Activated T-cell treated with anti-CD3 and anti-CD28 coated beads, Interleukin-2, amount 50 U/mL, for 72 hours (primary cell): ENCODE measurements around the gene TMEM9. TPM values are rescaled to one million over a fixed set of nuclear protein-coding genes. Genes with fewer than 3 reads are reported as not detected.
A peak's percentile ranks its signal among the peaks of the same experiment; 100 is the strongest.

Source experiments
- ATAC-seq, 2 donors: fragments of 150-1000 bp; cut with Tn5 transposase; replicated peaks in 1 of 2; 2 replicates each; pipeline ENCODE4 v1.10.0; 2021; ENCODE audit warnings: moderate library complexity in 2 of 2, mild to moderate bottlenecking in 1 of 2
- DNase-seq, 2 donors: peaks; one replicate each; pipeline ENCODE4 v3.0.0; 2021 to 2022; ENCODE audit warnings: mixed read lengths in 1 of 2
- H3K27ac Mint-ChIP-seq: one replicate; pipeline ENCODE4 v1.8.0; 2022; ENCODE audit warnings: mild to moderate bottlenecking, moderate library complexity, mixed read lengths
- H3K27me3 Mint-ChIP-seq: one replicate; pipeline ENCODE4 v1.8.0; 2022; ENCODE audit warnings: low read depth, mixed read lengths
- H3K36me3 Mint-ChIP-seq, 2 donors: one replicate each; pipeline ENCODE4 v1.8.0; 2022; ENCODE audit warnings: mixed read lengths in 2 of 2, mild to moderate bottlenecking in 1 of 2; ENCODE audit not compliant: insufficient read depth in 2 of 2
- H3K4me1 Mint-ChIP-seq: one replicate; pipeline ENCODE4 v1.8.0; 2022; ENCODE audit warnings: low read depth, mixed read lengths
- H3K4me3 Mint-ChIP-seq, 2 donors: one replicate each; pipeline ENCODE4 v1.8.0; 2022; ENCODE audit warnings: mild to moderate bottlenecking in 2 of 2, mixed read lengths in 2 of 2, moderate library complexity in 2 of 2
- H3K9me3 Mint-ChIP-seq, 2 donors: one replicate each; pipeline ENCODE4 v1.8.0; 2022; ENCODE audit warnings: mixed read lengths in 2 of 2
- total RNA-seq, 2 donors: library from RNA; stranded (reverse); gene quantifications; one replicate each; pipeline ENCODE4 v1.2.3, GENCODE V29; 2022

Gene TMEM9
- total RNA-seq, 2 donors from 2014 or later, result 25.8 to 30.2 TPM

- Mint-ChIP-seq H3K4me3 (no peak overlapping the region), H3K27ac (no peak overlapping the region), H3K27me3 (no peaks in the 10 kb centered on the region), H3K36me3 (peaks cover 0 to 3% of the 10 kb centered on the region in 2 donors), H3K9me3 (no peaks in the 10 kb centered on the region), H3K4me1 (peaks cover 12% of the 10 kb centered on the region)
- DNase-seq (peak in 1 of 2 donors; percentile 7), ATAC-seq (no peak)
Measured at GRCh38 chr1:201149400-201149799, 4.9 kb downstream of the TMEM9 start.

GRCh38 chr1:201147396-201148015 lies 6.8 kb downstream of the TMEM9 start:
- H3K27me3 Mint-ChIP-seq, result no peaks in the 10 kb centered on the region
- H3K36me3 Mint-ChIP-seq, result peaks cover 2 to 6% of the 10 kb centered on the region in 2 donors
- peaks cover 2% of the 10 kb centered on the region for H3K4me1 Mint-ChIP-seq
- DNase-seq, result no peak
- H3K4me3 Mint-ChIP-seq, result no peak overlapping the region
- no peak overlapping the region for H3K27ac Mint-ChIP-seq
- no peak for ATAC-seq
- H3K9me3 Mint-ChIP-seq, result no peaks in the 10 kb centered on the region

DNA sequence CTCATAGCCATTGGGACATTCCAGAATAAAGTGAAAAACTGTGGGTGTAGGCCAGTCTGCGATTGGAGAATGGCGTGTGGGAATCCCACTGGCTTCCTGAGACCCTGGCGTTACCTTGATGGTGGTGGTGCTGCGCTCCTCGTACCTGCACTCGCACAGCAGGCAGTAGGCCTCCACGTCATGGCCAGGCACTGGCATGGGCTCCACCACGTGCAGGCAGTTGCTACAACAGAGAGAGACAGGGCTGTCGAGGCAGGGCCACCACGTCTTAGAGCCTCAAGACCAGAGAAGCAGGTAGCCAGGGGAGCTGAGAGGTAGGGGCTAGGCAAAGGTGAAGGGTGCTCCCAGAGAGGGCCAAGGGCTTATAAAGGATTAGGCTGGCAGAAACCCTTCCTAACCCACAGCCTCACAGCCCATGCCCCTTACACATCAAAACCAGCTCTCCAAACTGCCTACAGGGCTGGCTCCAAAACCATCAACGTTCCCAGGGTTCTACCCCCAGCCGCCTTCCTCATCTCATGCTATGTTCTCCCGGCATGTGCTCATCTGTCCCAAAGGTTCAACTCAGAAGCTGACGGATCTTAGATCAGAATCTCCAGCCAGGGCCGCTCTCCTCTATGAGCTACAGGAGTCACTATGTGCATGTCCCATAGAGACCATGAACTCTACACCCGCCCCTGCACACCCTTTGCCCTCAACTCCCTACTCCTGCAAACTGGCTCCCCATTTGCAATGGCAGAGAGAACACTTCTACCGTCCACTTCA lies 7.5 kb downstream of the TMEM9 start:
- no peak overlapping the region for H3K4me3 Mint-ChIP-seq
- peaks cover 2 to 6% of the 10 kb centered on the region in 2 donors for H3K36me3 Mint-ChIP-seq
- no peak for ATAC-seq
- no peak for DNase-seq
- H3K9me3 Mint-ChIP-seq, result no peaks in the 10 kb centered on the region
- H3K27me3 Mint-ChIP-seq, result no peaks in the 10 kb centered on the region
- no peak overlapping the region for H3K27ac Mint-ChIP-seq
- H3K4me1 Mint-ChIP-seq, result no peaks in the 10 kb centered on the region

GRCh38 chr1:201145816-201146215 lies 8.5 kb downstream of the TMEM9 start:
- Mint-ChIP-seq H3K4me1 (no peaks in the 10 kb centered on the region), H3K27me3 (no peaks in the 10 kb centered on the region), H3K27ac (no peak overlapping the region), H3K36me3 (peaks cover 2 to 3% of the 10 kb centered on the region in 2 donors), H3K4me3 (no peak overlapping the region), H3K9me3 (no peaks in the 10 kb centered on the region)
- ATAC-seq (no peak), DNase-seq (no peak)

DNA sequence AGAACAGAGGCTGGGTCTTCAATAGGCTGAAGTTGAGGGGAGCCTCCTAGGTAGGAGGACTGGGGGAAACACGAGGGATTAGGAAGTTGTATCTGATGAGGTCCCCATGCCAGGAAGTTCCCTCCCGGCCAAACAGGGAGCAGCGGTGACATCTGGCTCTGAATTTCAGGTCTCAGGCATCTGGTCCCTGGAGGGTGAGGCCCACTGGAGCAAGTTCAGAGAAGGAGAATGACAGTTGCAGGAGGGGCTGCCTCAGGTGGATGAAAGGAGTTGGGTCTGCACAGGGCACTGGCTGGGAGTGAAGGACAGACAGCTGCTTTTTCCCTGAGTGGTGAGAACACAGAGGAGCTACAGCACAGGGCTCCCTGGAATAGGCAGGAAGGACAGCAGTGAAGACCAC lies 9.1 kb downstream of the TMEM9 start:
- no peak for DNase-seq
- Mint-ChIP-seq H3K27ac (no peak overlapping the region), H3K4me1 (no peaks in the 10 kb centered on the region), H3K27me3 (no peaks in the 10 kb centered on the region), H3K36me3 (peaks cover 2 to 3% of the 10 kb centered on the region in 2 donors), H3K9me3 (no peaks in the 10 kb centered on the region), H3K4me3 (no peak overlapping the region)
- no peak for ATAC-seq

DNA sequence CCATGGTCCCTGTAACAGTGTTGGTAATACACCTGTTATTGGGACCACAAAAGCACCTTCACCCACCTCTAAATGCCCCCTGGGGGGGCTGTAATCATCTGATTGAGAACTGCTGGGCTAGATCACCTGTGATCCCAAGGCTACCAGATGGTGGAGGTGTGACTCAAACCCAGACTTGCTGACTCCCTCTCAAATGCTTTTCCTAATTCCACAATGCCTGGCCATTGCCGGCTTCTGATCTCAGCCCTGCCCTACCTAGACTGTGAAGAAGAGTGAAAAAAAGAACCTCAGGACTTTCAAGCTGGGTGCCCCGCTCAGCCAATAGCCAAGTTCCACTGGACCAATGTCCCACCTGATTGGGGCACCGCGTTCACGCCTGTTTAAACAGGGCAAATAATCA lies 9.6 kb downstream of the TMEM9 start:
- Mint-ChIP-seq H3K4me3 (no peak overlapping the region), H3K27me3 (no peaks in the 10 kb centered on the region), H3K36me3 (peaks cover 2 to 3% of the 10 kb centered on the region in 2 donors), H3K27ac (no peak overlapping the region), H3K4me1 (no peaks in the 10 kb centered on the region), H3K9me3 (no peaks in the 10 kb centered on the region)
- ATAC-seq (no peak), DNase-seq (no peak)

- Mint-ChIP-seq H3K4me3 (no peak overlapping the region), H3K4me1 (no peaks in the 10 kb centered on the region), H3K9me3 (no peaks in the 10 kb centered on the region), H3K27ac (no peak overlapping the region), H3K36me3 (peaks cover 2 to 3% of the 10 kb centered on the region in 2 donors), H3K27me3 (no peaks in the 10 kb centered on the region)
- DNase-seq (no peak), ATAC-seq (no peak)
Measured at GRCh38 chr1:201143726-201144635, 10.3 kb downstream of the TMEM9 start.

GRCh38 chr1:201142849-201143725 lies 11.2 kb downstream of the TMEM9 start:
- Mint-ChIP-seq H3K36me3 (peaks cover 2 to 3% of the 10 kb centered on the region in 2 donors), H3K27me3 (no peaks in the 10 kb centered on the region), H3K4me3 (no peak overlapping the region), H3K9me3 (no peaks in the 10 kb centered on the region), H3K27ac (no peak overlapping the region), H3K4me1 (no peaks in the 10 kb centered on the region)
- DNase-seq (no peak), ATAC-seq (no peak)

DNA sequence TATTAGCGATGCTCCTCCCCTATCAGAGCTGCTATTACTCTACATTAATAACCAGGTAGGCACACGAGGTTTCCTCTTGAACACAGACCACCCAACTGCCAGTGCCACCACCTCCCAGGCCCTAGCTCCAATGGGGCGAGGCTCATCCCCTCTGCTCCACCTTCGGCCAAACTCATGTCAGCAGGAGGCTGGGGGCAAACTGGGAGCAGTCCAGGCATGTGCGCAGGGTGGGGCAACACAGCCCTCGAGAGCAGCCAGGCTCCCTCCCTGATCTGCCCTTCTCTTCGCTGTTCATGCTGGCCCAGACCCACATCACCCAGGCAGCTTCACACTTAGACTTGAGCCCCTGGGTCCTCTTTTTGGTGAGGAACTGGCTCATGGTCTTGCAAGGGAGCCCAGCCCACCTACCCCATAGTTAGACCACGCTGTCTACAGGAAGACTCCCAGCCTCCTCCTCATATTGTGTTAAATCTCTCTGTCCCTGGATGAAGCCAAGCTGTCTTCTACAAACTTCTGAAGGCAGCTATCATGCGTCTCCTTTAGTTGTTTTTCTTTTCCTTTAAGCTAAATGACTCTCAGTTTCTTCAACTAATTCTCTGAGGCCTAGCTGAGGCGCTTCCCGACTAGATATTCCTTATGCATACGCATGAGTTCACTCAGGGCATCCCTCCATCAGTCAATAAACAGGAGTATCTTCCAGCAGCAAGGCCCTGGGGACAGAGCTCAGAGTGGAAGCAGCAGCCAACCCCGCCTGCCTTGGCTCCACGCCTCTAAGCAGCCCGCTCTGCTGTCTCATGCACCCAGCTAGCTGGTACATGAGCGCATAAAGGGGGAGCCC lies 12.0 kb downstream of the TMEM9 start:
- no peak for ATAC-seq
- Mint-ChIP-seq H3K4me3 (no peak overlapping the region), H3K27ac (no peak overlapping the region), H3K36me3 (peaks cover 2 to 3% of the 10 kb centered on the region in 2 donors), H3K9me3 (no peaks in the 10 kb centered on the region), H3K27me3 (no peaks in the 10 kb centered on the region), H3K4me1 (no peaks in the 10 kb centered on the region)
- no peak for DNase-seq

- no peaks in the 10 kb centered on the region for H3K9me3 Mint-ChIP-seq
- peaks cover 2 to 3% of the 10 kb centered on the region in 2 donors for H3K36me3 Mint-ChIP-seq
- ATAC-seq (no peak), DNase-seq (no peak)
- no peaks in the 10 kb centered on the region for H3K27me3 Mint-ChIP-seq
- H3K4me1 Mint-ChIP-seq, result no peaks in the 10 kb centered on the region
- no peak overlapping the region for H3K4me3 Mint-ChIP-seq
- H3K27ac Mint-ChIP-seq, result no peak overlapping the region
Measured at GRCh38 chr1:201141418-201141817, 12.9 kb downstream of the TMEM9 start.

DNA sequence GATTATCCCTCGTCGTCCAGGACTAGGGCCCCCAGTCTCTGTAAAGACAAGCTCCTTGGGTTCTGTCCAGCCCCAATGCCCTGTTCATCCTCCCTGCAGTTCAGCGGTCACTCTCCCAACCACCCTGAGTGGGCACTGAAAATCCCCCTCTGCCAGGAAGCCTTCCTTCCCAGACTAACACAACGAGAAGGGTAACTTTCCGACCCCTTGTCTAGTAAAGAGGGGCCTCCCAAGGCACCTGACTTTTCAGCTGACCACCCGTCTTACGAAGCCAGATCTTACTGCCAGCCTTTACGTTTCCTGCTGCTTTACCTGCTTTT lies 13.4 kb downstream of the TMEM9 start:
- ATAC-seq (no peak), DNase-seq (no peak)
- H3K4me1 Mint-ChIP-seq, result no peaks in the 10 kb centered on the region
- no peaks in the 10 kb centered on the region for H3K9me3 Mint-ChIP-seq
- H3K27ac Mint-ChIP-seq, result no peak overlapping the region
- peaks cover 2 to 3% of the 10 kb centered on the region in 2 donors for H3K36me3 Mint-ChIP-seq
- no peak overlapping the region for H3K4me3 Mint-ChIP-seq
- no peaks in the 10 kb centered on the region for H3K27me3 Mint-ChIP-seq
